K562 (cell line): Measurements from ENCODE around the gene FXYD1. TPM values are rescaled to one million over a fixed set of nuclear protein-coding genes. Genes with fewer than 3 reads are reported as not detected.
A peak's percentile ranks its signal among the peaks of the same experiment; 100 is the strongest.

ENCODE experiments used
- ATAC-seq: fragments of 200-7000 bp; cut with Tn5 transposase; 3 replicates; pipeline ENCODE4 v1.9.1; 2020; ENCODE audit warnings: moderate library complexity
- BruUV-seq: library from RNA; stranded (reverse); fragments of 400-500 nt; replicated peaks from 2 replicates; lab custom pipeline; 2021; lab: Mats Ljungman, UMichigan
- CTCF ChIA-PET: fragments of 300-600 bp; formaldehyde crosslinking; extraction: SDS; loops from one replicate; lab custom pipeline; 2021; ENCODE audit warnings: low intra/inter-chr PET ratio; lab: Yijun Ruan, JAX
- POLR2A ChIA-PET: fragments of 300-600, 350-650 bp; sonication (Branson Sonifier 250); formaldehyde crosslinking; extraction: SDS; loops from one replicate; lab custom pipeline; 2021; ENCODE audit warnings: antibody characterized with exemption, inconsistent platforms; lab: Yijun Ruan, JAX
- DNase-seq, 4 experiments: peaks; one replicate each; pipeline versions ENCODE4 v3.0.0 to v3.0.0-alpha.2; 2011 to 2018; ENCODE audit warnings: low spot score in 3 of 4, mixed read lengths in 3 of 4; ENCODE audit errors: extremely low read depth in 1 of 4
- FAIRE-seq: peaks from 2 replicates; lab custom pipeline; 2011; peaks lifted over from hg19 to GRCh38; lab: Jason Lieb, UNC
- H2AFZ ChIP-seq: 2 replicates; pipeline ENCODE4 v1.6.0; 2011; ENCODE audit warnings: low read depth, low read length, control low read depth, inconsistent platforms
- H3K27ac ChIP-seq: fragments of 200-600 bp; 3 replicates; pipeline ENCODE4 v1.8.0; 2011; ENCODE audit warnings: low read depth, mild to moderate bottlenecking, control low read depth, inconsistent platforms, low read length, moderate library complexity, mixed read lengths; ENCODE audit errors: extremely low read depth
- H3K27me3 ChIP-seq, 2 experiments: fragments of 300-600 bp in 1 of 2; 2 replicates in 1 of 2; 3 replicates in 1 of 2; pipeline versions ENCODE4 v1.6.0 to v1.8.0; 2011; ENCODE audit warnings: inconsistent platforms in 2 of 2, low read length in 2 of 2, mild to moderate bottlenecking in 1 of 2, mixed read lengths in 1 of 2, moderate library complexity in 1 of 2; ENCODE audit not compliant: control insufficient read depth in 2 of 2, insufficient read depth in 2 of 2
- H3K36me3 ChIP-seq: fragments of 300-600 bp; 3 replicates; pipeline ENCODE4 v1.8.0; 2011; ENCODE audit warnings: mild to moderate bottlenecking, low read length, inconsistent platforms; ENCODE audit not compliant: control insufficient read depth, insufficient read depth
- H3K4me1 ChIP-seq, 2 experiments: fragments of 200-600 bp in 1 of 2; replicated peaks in 1 of 2; 2 replicates in 1 of 2; 3 replicates in 1 of 2; pipeline versions ENCODE4 v1.5.1 to v1.8.0; 2011; ENCODE audit warnings: inconsistent platforms in 2 of 2, low read length in 2 of 2, mild to moderate bottlenecking in 1 of 2, mixed read lengths in 1 of 2, moderate library complexity in 1 of 2; ENCODE audit not compliant: control insufficient read depth in 2 of 2, insufficient read depth in 2 of 2
- H3K4me2 ChIP-seq: 2 replicates; pipeline ENCODE4 v1.6.1; 2011; ENCODE audit warnings: low read length, control low read depth, inconsistent platforms, mixed read lengths; ENCODE audit not compliant: insufficient read depth
- H3K4me3 ChIP-seq: fragments of 200-600 bp; sonication (generic), shearing (Covaris generic); 2 replicates; pipeline ENCODE4 v1.5.1; 2016; ENCODE audit warnings: control low read depth, inconsistent platforms
- H3K79me2 ChIP-seq: fragments of 200-600 bp; 3 replicates; pipeline ENCODE4 v1.8.0; 2011; ENCODE audit warnings: low read length, inconsistent platforms; ENCODE audit not compliant: control insufficient read depth, insufficient read depth
- H3K9ac ChIP-seq, 2 experiments: 2 replicates each; pipeline versions ENCODE4 v1.6.0 to v1.6.1; 2011; ENCODE audit warnings: low read depth in 2 of 2, low read length in 2 of 2, control low read depth in 1 of 2, inconsistent platforms in 1 of 2, mild to moderate bottlenecking in 1 of 2, mixed read lengths in 1 of 2; ENCODE audit not compliant: insufficient read depth in 1 of 2
- H3K9me1 ChIP-seq: one replicate; pipeline ENCODE4 v1.6.0; 2011; ENCODE audit warnings: inconsistent platforms, mild to moderate bottlenecking, low read length, moderate library complexity; ENCODE audit not compliant: control insufficient read depth, insufficient read depth
- H3K9me3 ChIP-seq: replicated peaks from 2 replicates; pipeline ENCODE4 v1.5.1; 2011; ENCODE audit warnings: low read depth, low read length, inconsistent platforms; ENCODE audit not compliant: control insufficient read depth, insufficient read depth
- H4K20me1 ChIP-seq: replicated peaks from 2 replicates; pipeline ENCODE4 v1.6.1; 2011; ENCODE audit warnings: low read length, inconsistent platforms, mixed read lengths; ENCODE audit not compliant: control insufficient read depth, insufficient read depth
- PRDM10 ChIP-seq: fragments of 450-650 bp; IDR thresholded peaks from 2 replicates; pipeline ENCODE4 v1.6.1; 2018; ENCODE audit not compliant: partially characterized antibody
- RBBP5 ChIP-seq: fragments of 200-600 bp; sonication (generic); IDR thresholded peaks from 2 replicates; pipeline ENCODE4 v1.6.1; 2012; ENCODE audit warnings: borderline replicate concordance, mild to moderate bottlenecking, low read length, control low read depth, inconsistent platforms; ENCODE audit not compliant: insufficient read depth, poor library complexity, severe bottlenecking
- WGBS: fragments of 100-300 bp; shearing (Covaris generic); methylation state at CpG from one replicate; pipeline ENCODE4 v1.1.6; 2016; ENCODE audit warnings: low coverage, mixed read lengths; ENCODE audit not compliant: insufficient coverage; ENCODE audit errors: missing lambda C conversion rate; 5-methylcytosine and 5-hydroxymethylcytosine counted together
- in situ Hi-C: fragments of 300-500 bp; cut with MboI; formaldehyde crosslinking; loops from 4 replicates; pipeline ENCODE4 v1.15.0; 2018; ENCODE audit warnings: inconsistent platforms, mixed read lengths
- intact Hi-C: fragments of 100-400 bp; cut with micrococcal nuclease; formaldehyde crosslinking; loops from 2 replicates; pipeline ENCODE4 v1.14.2; 2022
- polyA plus RNA-seq, 8 experiments: library from polyadenylated mRNA; depleted of rRNA in 4 of 8; stranded (reverse) in 5 of 8; unstranded in 3 of 8; fragments of >200 nt; fragmentation: Nextera tagmentation in 2 of 8; fragmentation: Illumina TruSeq in 1 of 8; extraction: Ambion mirVana in 2 of 8; extraction: Trizol in 1 of 8; gene quantifications; 2 replicates each; pipeline versions ENCODE4 v1.2.1 to v1.2.3, GENCODE V29; 2011 to 2014; ENCODE audit warnings: inconsistent platforms in 1 of 8, missing spikeins in 1 of 8
- total RNA-seq, 7 experiments: library from RNA; depleted of rRNA in 6 of 7; stranded (reverse); fragments of >200 nt in 6 of 7; fragmentation: Illumina TruSeq in 2 of 7; extraction: Trizol in 2 of 7; gene quantifications; 2 replicates each; pipeline versions ENCODE4 v1.2.1 to v1.2.3, GENCODE V29; 2011 to 2021; ENCODE audit warnings: low replicate concordance in 1 of 7

FXYD1 gene
- total and polyA plus RNA-seq, 9 of the 15 experiments (the other 6 are each of a cell fraction or from before 2014, with no cell fraction given) = 0.40 to 3.2 (median 1.8) TPM; not detected in 3

- ChIA-PET POLR2A (no interaction called here), CTCF (no interaction called here)
- no TSS peak for BruUV-seq
- FAIRE-seq (no peak), ATAC-seq (no peak), DNase-seq (no peak)
- Histone ChIP-seq H3K27me3 (peaks cover 0 to 17% of the 10 kb centered on the region in 2 experiments; a peak in 4 of 5 replicates), H3K9me3 (no peaks in the 10 kb centered on the region), H3K79me2 (no peaks in the 10 kb centered on the region), H3K9ac (no peak overlapping the region), H3K4me2 (no peak overlapping the region), H3K36me3 (no peaks in the 10 kb centered on the region), H2AFZ (no peak overlapping the region), H3K4me3 (no peak overlapping the region), H3K4me1 (peaks cover 13 to 49% of the 10 kb centered on the region in 2 experiments; a peak in 4 of 5 replicates), H3K27ac (no peak overlapping the region), H4K20me1 (no peaks in the 10 kb centered on the region), H3K9me1 (no peaks in the 10 kb centered on the region)
- TF ChIP-seq PRDM10 (peak; percentile 33), RBBP5 (no peak)
- in situ Hi-C loops = no loop called here
- intact Hi-C loops = no loop called here
- WGBS = 49% methylated on average over 7 of the region's 7 CpGs
Observed at GRCh38 chr19:35120492-35120891, 18.1 kb upstream of the FXYD1 start.
